GM21737 (cell line): ENCODE results near the gene MINDY4.

Experiments used
- ATAC-seq: cut with Tn5 transposase; IDR thresholded peaks from one replicate; pipeline ENCODE4 v1.9.1; 2021; ENCODE audit warnings: mild to moderate bottlenecking, moderate library complexity; ENCODE audit not compliant: unreplicated experiment

The MINDY4 gene

DNA sequence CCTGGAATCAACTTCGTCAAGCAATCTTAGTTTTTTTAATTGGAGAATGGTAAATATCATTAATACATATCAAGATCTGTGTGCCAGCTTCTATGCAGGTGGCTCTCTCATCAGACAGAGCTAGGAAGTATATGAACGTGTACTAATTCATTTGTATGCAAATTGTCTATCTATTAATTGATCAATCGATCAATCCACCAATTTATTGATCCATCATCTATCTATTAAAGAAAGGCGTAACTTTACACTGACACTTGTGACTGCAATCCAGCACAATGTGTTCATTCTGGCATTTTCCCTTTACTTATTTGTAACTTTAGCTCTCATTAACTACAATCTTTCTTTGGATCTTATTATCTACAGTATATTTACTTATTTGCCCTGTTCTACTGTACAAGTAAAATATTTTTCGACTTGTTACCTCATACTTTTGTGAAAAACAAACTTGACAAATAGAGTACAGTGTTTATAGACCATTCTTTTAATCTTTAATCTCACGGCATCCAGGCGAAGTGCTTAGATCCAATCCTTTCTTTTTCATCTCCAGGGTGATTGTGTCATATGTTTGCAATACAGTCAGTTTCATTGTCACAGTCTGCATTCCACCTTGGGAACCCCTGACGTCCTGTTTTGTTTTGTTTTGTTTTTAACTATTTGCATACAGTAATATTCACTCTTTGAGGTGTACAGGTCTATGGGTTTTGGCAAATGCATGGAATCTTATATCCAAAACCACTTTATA lies 170.5 kb downstream of the MINDY4 start:
- ATAC-seq = no peak
